Measurements from ENCODE around the gene FBN3.

FBN3 gene

DNA sequence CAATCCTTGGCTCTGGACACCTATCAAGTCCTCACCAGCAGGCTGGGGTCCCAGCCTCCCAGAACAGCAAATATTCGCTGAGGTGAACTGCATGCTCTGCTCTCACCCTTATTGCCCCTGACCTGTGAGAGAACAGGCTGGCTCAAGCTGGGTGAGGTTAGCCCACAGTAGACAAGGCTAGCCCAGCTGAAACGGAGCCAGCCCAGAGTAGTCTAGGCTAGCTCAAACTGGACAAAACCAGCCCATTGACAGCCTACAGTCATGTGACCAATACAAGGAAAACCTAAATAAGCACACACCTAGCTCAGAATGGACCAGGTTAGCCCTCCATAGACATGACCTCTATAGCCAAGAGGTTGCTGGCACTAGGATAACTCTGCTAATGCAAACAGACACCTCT is 58.4 kb downstream of the FBN3 start:
- Histone ChIP-seq H3K9me3 (ENCODE audit: control insufficient read depth, insufficient read depth, low read depth, low read length) (no peaks in the 10 kb centered on the region), H3K27ac (ENCODE audit: extremely low read depth, low read depth, low read length) (no peak overlapping the region), H3K36me3 (ENCODE audit: control insufficient read depth in 2 of 2, insufficient read depth in 1 of 2, low read length in 2 of 2) (no peaks in the 10 kb centered on the region), H3K4me1 (ENCODE audit: control insufficient read depth, insufficient read depth, low read length) (no peaks in the 10 kb centered on the region), H3K4me3 (ENCODE audit: low read depth, low read length) (no peak overlapping the region)
- no peak for TF ChIP-seq ZNF132 (tag by site-specific recombination; IDR thresholded peaks at IDR 0.05; ENCODE audit: borderline replicate concordance)
- POLR2A ChIA-PET, result no interaction called here
- CTCF ChIA-PET, result interaction anchor here (0.5 to 1.0 kb wide), 3 partner anchors 17 to 1840 kb away, joined by 3 to 4 read pairs (median 4); no protein-coding TSS in a partner anchor

DNA sequence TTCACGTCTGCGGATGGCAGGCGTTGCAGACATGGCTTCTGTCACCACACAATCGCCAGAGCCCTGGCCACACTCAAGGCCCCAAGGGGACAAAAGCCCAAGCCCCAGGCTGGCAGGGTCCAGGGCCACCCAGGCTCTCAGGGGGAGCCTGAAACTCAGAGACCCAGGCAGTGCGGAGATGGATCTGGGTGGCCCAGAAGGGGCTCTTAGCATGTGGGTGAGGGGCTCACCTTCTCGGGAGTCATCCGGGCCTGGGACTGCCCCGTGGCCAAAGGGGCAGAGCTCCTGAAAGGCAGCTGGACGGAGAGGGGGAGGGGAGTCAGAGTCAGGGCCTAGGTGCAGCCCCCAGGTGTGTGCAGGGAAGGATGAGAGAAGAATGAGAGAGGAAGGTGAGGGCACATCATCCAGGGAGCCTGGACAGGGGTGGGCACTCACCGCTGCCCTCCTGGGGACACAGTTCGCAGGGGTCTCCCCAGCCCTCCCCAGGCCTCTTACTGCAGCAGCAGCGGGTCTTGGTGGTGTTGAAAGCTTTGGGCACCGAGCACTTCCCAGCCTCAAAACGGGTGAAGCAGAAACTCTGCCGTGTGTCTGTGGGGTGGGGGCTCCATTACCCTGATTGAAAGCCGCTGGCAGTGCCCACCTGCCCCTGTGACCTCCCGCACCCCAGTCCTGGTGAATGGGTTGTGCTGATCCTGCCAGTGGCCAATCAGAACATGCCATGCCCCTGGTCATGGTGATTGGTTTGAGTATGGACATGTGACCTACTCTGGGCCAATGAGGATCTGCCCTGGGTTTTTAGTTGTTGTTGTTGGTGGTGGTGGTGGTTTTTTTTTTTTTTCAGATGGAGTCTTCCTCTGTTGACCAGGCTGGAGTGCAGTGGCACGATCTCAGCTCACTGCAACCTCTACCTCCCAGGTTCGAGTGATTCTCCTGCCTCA is 59.5 kb downstream of the FBN3 start:
- TF ChIP-seq ZIC2 (tag by site-specific recombination; IDR thresholded peaks at IDR 0.05), result no peak
- Histone ChIP-seq H3K36me3 (ENCODE audit: control insufficient read depth in 2 of 2, insufficient read depth in 1 of 2, low read length in 2 of 2) (no peaks in the 10 kb centered on the region), H3K4me3 (ENCODE audit: low read depth, low read length) (no peak overlapping the region), H3K9me3 (ENCODE audit: control insufficient read depth, insufficient read depth, low read depth, low read length) (no peaks in the 10 kb centered on the region), H3K27ac (ENCODE audit: extremely low read depth, low read depth, low read length) (no peak overlapping the region), H3K4me1 (ENCODE audit: control insufficient read depth, insufficient read depth, low read length) (no peaks in the 10 kb centered on the region)
- ChIA-PET CTCF (no interaction called here), POLR2A (no interaction called here)

DNA sequence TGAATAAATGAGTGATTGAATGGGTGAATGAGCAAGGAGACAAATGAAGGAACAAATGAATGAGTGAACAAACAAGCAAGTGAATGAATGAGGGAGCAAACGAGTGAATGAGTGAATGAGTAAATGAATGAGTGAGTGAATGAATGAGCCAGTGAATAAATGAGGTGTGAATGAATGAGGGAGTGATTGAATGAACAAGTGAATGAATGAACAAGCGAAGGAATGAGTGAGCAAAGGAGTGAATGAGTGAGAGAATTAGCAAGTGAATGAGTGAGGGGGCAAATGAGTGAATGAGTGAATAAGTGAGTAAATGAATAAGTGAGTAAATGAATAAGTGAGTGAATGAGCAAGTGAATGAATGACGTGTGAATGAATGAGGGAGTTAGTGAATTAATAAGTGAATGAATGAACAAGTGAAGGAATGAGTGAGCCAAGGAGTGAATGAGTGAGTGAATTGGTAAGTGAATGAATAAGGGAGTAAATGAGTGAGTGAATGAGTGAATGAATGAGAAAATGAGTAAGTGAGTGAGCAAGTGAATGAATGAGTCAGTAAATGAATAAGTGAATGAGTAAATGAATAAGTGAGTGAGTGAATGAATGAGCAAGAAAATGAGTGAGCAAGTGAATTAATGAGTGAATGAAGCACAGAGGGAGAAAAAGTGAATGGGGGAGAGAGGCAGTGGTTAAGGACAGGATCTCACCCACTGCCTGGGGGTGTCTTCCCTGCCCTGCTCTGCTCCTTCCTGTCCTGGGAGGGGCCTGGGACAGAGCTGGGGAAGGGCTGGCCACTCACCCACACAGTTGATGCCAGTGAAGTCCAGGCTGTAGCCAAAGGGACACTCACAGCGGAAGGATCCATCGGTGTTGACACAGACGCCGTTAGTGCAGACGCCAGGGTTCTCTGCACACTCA is 60.4 kb downstream of the FBN3 start:
- no peak overlapping the region for H3K4me3 ChIP-seq (ENCODE audit: low read depth, low read length)
- ChIA-PET CTCF (no interaction called here), POLR2A (no interaction called here)

DNA sequence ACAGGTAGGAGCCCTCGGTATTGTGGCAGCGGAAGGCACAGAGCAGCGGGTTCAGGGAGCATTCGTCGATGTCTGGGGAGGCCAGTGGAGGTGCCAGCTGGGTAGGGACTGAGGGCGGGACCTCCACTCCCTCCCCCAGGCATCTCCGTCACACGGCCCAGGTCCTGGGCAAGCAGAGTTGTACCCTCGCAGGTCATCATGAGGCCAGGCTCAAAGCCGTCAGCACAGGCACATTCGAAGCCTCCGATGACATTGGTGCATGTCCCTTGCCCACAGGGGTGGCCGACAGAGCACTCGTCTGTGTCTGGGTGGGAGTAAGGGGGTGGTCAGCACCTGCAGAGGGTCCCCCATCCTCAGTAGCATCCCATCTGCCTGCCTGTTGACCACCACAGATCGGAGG is 61.5 kb downstream of the FBN3 start:
- Histone ChIP-seq H3K4me3 (ENCODE audit: low read depth, low read length) (no peak overlapping the region), H3K4me1 (ENCODE audit: control insufficient read depth, insufficient read depth, low read length) (no peaks in the 10 kb centered on the region), H3K9me3 (ENCODE audit: control insufficient read depth, insufficient read depth, low read depth, low read length) (no peaks in the 10 kb centered on the region), H3K27ac (ENCODE audit: extremely low read depth, low read depth, low read length) (no peak overlapping the region), H3K36me3 (ENCODE audit: control insufficient read depth in 2 of 2, insufficient read depth in 1 of 2, low read length in 2 of 2) (no peaks in the 10 kb centered on the region)
- ChIA-PET CTCF (no interaction called here), POLR2A (no interaction called here)
- TF ChIP-seq ZNF394 (tag by site-specific recombination; IDR thresholded peaks at IDR 0.05; ENCODE audit: borderline replicate concordance), result no peak
- TF ChIP-seq, protein P1, sequence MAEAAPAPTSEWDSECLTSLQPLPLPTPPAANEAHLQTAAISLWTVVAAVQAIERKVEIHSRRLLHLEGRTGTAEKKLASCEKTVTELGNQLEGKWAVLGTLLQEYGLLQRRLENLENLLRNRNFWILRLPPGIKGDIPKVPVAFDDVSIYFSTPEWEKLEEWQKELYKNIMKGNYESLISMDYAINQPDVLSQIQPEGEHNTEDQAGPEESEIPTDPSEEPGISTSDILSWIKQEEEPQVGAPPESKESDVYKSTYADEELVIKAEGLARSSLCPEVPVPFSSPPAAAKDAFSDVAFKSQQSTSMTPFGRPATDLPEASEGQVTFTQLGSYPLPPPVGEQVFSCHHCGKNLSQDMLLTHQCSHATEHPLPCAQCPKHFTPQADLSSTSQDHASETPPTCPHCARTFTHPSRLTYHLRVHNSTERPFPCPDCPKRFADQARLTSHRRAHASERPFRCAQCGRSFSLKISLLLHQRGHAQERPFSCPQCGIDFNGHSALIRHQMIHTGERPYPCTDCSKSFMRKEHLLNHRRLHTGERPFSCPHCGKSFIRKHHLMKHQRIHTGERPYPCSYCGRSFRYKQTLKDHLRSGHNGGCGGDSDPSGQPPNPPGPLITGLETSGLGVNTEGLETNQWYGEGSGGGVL (tag by site-specific recombination; IDR thresholded peaks at IDR 0.05), result no peak
- TF ChIP-seq HIC1 (tag by site-specific recombination; IDR thresholded peaks at IDR 0.05), result no peak
- no peak for TF ChIP-seq ZXDB (tag by site-specific recombination; IDR thresholded peaks at IDR 0.05)
- no peak for TF ChIP-seq ZNF596 (tag by site-specific recombination; IDR thresholded peaks at IDR 0.05)
- TF ChIP-seq ZNF221 (tag by site-specific recombination; IDR thresholded peaks at IDR 0.05; ENCODE audit: borderline replicate concordance), result no peak
- TF ChIP-seq ZBTB17 (tag by site-specific recombination; IDR thresholded peaks at IDR 0.05), result no peak
- TF ChIP-seq ZNF621 (tag by site-specific recombination; IDR thresholded peaks at IDR 0.05), result no peak

More for the DNA sequence above, 60.4 kb downstream of the FBN3 start:
- no peaks in the 10 kb centered on the region for H3K9me3 ChIP-seq (ENCODE audit: control insufficient read depth, insufficient read depth, low read depth, low read length)
- TF ChIP-seq ZNF366 (tag by site-specific recombination; conservative IDR thresholded peaks at IDR 0.05), result peak; percentile 78
- peak; percentile 99 for TF ChIP-seq PRDM1 (tag by site-specific recombination; IDR thresholded peaks at IDR 0.05)
- TF ChIP-seq ELK4 (IDR thresholded peaks at IDR 0.05; ENCODE audit: borderline replicate concordance, low read depth, low read length), result no peak
- no peak for TF ChIP-seq MZF1 (tag by site-specific recombination; IDR thresholded peaks at IDR 0.05; ENCODE audit: borderline replicate concordance)
- TF ChIP-seq HIC1 (tag by site-specific recombination; IDR thresholded peaks at IDR 0.05), result no peak
- TF ChIP-seq ZNF24 (tag by site-specific recombination; IDR thresholded peaks at IDR 0.05), result peak; percentile 74
- no peak overlapping the region for H3K27ac ChIP-seq (ENCODE audit: extremely low read depth, low read depth, low read length)
- H3K36me3 ChIP-seq (ENCODE audit: control insufficient read depth in 2 of 2, insufficient read depth in 1 of 2, low read length in 2 of 2), result no peaks in the 10 kb centered on the region
- no peaks in the 10 kb centered on the region for H3K4me1 ChIP-seq (ENCODE audit: control insufficient read depth, insufficient read depth, low read length)

All from HEK293 (cell line).